Fibroblast of skin of scalp (primary cell): ENCODE measurements around the gene TMEM247. TPM values are rescaled to one million over a fixed set of nuclear protein-coding genes. Genes with fewer than 3 reads are reported as not detected.

ENCODE experiments used
- DNase-seq: peaks from one replicate; pipeline ENCODE4 v3.0.0-alpha.2; 2013
- polyA plus RNA-seq, 2 experiments: library from polyadenylated mRNA; unstranded; fragments of 120-200 nt; gene quantifications; one replicate each; pipeline ENCODE4 v1.2.1, GENCODE V29; 2013; ENCODE audit not compliant: insufficient read length in 2 of 2

The TMEM247 gene
- not detected for polyA plus RNA-seq (2013, experiment 1 of 2; ENCODE audit: insufficient read length)
- polyA plus RNA-seq (2013, experiment 2 of 2; ENCODE audit: insufficient read length): not detected

GRCh38 chr2:46479265-46479664 is at the start of gene TMEM247:
Gene TMEM247, plus strand, starts transcription at chr2:46479565.
- DNase-seq: no peak

DNA sequence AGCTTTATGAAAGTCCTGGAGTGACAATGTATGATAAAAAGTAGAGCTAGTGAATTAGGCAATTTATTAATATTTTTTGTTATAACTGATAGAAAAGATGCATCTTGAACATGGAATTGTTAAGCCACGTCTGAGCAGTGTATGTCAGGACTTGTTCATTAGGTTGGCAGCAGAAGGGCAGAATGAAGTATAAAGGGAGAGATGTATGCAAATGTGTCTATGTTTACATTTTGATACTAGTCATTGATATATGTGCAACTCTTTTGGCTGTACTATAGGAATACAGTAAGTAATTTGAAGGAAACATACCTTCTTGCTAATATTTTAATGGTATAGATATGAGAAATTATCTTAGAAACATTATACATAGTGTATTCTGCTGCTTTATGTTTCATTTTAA is 49.0 kb upstream of the TMEM247 start:
- DNase-seq: no peak

DNA sequence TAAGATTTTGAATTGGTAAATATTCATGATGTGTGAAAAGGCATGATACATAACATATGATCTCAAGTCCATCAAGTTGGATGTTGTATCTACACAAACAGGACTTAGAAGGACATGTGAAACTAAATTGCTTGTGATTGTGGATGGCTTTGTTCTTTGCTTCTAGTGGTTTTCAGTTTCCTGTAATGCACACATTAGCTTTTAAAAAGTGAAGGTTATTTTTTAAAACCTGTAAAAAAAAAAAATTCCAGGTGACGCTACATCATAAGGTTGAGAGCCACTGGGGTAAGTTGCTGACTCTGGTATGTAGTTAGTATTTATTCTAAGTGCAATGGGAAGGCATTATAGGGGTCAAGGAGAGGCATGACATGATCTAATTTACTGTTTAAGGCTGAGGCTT is 48.4 kb upstream of the TMEM247 start:
- DNase-seq: no peak

- peak; percentile 20 for DNase-seq
These were observed 47.7 kb upstream of the TMEM247 start for GRCh38 chr2:46431481-46432235.

GRCh38 chr2:46434851-46435273 is 44.5 kb upstream of the TMEM247 start:
- DNase-seq: peak; percentile 51

DNA sequence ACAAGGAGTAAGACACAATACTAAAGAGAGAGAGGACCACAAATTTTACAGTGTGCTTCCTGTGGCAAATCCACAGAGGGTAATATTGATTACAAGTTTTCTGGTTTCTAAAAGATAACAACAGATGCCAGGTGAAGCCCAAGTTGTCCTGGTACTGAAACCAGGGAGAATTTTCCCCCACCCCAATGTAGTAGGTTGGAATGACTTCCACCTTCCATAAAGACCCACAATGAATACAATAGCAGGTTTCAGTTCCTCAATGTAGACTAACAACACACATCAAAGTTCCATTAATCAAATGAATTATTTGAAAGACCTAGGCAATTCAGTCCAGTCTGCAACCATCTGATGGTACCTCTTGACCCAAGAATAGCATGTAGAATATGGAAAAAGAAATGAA is 44.0 kb upstream of the TMEM247 start:
- no peak for DNase-seq

DNA sequence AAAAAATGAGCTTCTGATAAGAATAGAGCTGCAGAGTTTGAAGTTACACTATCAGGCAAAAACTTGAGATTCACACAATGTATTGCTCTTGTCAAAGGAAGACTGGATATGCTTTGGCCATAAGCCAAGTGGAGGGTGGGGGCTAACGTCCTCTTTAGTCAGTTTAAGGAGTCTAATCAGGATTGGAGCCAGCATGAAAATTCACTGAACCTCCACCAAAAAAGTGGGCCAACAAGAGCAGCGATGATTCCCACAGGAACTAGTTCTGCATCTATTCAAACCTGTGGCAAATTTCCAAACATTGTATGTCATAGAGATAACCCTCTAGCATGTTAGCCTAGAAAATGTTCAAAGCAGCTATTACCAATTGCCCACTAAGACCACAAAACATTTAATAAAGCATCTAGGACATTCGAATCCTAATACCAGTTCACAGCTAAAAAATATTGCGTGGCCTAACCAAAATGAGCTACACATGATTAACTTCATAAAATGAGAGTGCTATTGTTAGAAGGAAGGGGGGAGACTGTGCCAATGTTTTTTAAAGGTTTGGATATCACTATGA is 43.5 kb upstream of the TMEM247 start:
- peak; percentile 28 for DNase-seq

- DNase-seq: no peak
These were observed 42.6 kb upstream of the TMEM247 start for GRCh38 chr2:46436800-46437199.

DNA sequence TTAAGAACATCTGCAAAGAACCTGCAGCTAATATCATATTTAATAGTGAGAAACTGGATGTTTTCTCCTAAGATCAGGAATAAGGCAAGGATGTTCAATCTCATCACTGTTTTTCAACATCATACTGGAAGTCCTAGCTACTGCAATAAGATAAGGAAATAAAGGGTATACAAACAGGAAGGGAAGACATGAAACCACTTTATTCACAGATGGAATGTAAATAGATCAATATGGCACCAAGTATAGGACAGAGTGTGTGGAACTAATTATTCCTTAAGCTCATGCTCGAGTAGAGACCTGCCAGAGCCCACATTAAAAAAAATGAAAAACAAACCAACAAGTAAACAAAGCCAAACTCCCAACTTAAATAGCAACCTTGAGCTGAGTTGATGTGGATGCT is 41.3 kb upstream of the TMEM247 start:
- DNase-seq: no peak

- DNase-seq: no peak
These were observed 40.6 kb upstream of the TMEM247 start for GRCh38 chr2:46438794-46439193.

GRCh38 chr2:46439582-46439981 is 39.8 kb upstream of the TMEM247 start:
- no peak for DNase-seq

DNA sequence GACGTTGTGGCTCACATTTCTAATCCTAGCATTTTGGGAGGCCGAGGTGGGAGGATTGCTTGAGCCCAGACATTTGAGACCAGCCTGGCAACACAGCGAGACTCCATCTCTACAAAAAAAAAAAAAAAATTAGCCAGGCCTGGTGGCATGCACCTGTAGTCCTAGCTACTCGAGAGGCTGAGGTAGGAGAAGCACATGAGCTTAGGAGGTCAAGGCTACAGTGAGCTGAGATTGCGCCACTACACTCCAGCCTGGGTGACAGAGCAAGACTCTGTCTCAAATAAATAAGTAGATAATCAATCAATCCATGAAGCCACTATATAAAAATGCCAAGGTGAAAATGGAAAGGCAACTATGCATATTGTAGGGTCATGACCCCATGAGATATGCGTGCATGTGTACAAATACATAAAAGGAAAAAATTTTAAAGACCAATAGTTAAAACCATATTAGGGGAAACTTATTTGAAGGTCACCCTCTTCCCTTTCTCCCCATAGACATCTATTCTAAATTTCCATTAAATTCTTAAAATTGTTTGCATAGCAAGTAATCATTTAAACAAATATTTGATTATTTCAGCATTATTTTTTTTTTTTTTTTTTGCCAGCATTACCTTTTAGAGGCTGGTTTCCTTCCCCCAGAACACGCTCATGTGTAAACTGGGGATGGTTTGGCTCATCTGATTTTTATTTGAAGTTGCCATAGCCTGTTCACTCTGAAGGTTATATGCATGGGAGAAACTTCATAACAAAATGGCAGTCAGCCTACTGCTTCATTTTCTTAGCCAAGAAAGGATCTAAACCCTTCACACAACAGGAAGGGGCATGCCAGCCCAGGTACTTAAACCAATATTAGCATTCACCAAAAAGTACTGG is 37.3 kb upstream of the TMEM247 start:
- no peak for DNase-seq

GRCh38 chr2:46444732-46445131 is 34.6 kb upstream of the TMEM247 start:
- DNase-seq: no peak

GRCh38 chr2:46445556-46445955 is 33.8 kb upstream of the TMEM247 start:
- peak; percentile 36 for DNase-seq

GRCh38 chr2:46446871-46447568 is 32.3 kb upstream of the TMEM247 start:
- no peak for DNase-seq

GRCh38 chr2:46447649-46448048 is 31.7 kb upstream of the TMEM247 start:
- DNase-seq: no peak

DNA sequence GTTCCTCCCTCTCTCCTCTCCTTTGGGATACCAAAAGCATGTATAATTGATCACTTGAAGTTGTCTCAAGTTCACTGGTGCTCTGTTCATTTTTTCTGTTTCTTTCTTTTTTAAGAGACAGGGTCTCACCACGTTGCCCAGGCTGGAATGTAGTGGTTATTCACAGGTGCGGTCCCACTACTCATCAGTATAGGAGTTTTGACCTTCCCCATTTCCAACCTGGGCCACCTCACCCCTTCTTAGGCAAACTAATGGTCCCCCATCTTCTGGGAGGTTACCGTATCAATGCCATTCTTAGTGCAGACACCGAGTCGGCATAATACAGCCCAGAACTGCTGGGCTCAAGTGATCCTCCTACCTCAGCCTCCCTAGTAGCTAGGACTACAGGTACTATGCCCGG is 31.3 kb upstream of the TMEM247 start:
- DNase-seq: no peak

DNA sequence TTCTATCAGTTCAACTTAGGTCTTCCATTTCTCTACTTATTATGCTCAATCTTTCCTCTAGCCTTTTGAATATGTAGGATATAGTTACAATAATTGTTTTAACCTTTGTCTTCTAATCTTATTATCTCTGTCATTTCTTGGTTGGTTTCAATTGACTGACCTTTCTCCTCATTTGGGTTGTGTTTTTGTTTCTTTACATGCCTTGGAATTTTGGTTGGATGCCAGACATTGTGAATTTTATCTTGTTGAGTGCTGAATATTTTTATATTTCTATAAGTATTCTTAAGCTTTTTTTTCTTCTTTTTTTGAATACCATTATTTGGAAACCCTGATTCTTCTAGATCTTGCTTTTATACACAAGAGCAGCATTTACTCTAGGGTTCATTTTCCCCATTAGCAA is 30.7 kb upstream of the TMEM247 start:
- DNase-seq: peak; percentile 45

DNA sequence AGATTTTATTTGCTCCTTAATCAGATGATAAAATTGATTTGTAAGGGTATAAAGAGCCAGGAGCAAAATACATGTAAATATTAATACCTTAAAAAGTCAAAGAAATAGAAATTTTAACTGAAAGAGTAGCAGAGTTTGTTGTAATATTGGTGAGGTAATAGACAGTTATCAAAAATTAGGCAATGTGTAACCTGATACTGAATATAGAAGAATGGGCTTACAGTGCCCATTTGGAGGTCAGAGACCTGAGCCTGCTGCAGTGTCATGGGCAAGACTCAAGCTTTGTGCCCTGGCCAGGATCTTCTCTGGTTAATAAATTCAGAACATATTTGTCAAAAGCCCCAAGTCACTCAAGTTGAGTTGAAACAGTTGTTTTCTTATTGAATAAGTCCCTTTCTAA is 29.7 kb upstream of the TMEM247 start:
- no peak for DNase-seq

- no peak for DNase-seq
These were observed 28.1 kb upstream of the TMEM247 start for GRCh38 chr2:46451131-46451711.

- no peak for DNase-seq
These were observed 22.6 kb upstream of the TMEM247 start for GRCh38 chr2:46456789-46457188.

- no peak for DNase-seq
These were observed 20.4 kb upstream of the TMEM247 start for GRCh38 chr2:46458763-46459500.
